CD14-positive monocyte (primary cell): ENCODE results near the gene HS3ST4. TPM values are rescaled to one million over a fixed set of nuclear protein-coding genes. Genes with fewer than 3 reads are reported as not detected.

Experiments used
- DNase-seq, 3 donors: peaks; one replicate each; pipeline ENCODE4 v3.0.0-alpha.2; 2011 to 2022
- H2AFZ ChIP-seq: 2 replicates; pipeline ENCODE4 v1.6.0; 2012; ENCODE audit warnings: mild to moderate bottlenecking, low read depth, low read length, inconsistent platforms; ENCODE audit not compliant: insufficient read depth, poor library complexity, severe bottlenecking
- H3K27ac ChIP-seq, 2 donors: 1 replicate in 1 of 2; 2 replicates in 1 of 2; pipeline ENCODE4 v1.5.1; 2012 to 2013; ENCODE audit warnings: low read length in 2 of 2, control low read depth in 1 of 2, inconsistent platforms in 1 of 2, low read depth in 1 of 2, mild to moderate bottlenecking in 1 of 2
- H3K27me3 ChIP-seq, 2 donors: one replicate each; pipeline versions ENCODE4 v1.6.0 to v1.6.1; 2011 to 2013; ENCODE audit warnings: low read length in 2 of 2; ENCODE audit not compliant: control insufficient read depth in 2 of 2, insufficient read depth in 2 of 2
- H3K36me3 ChIP-seq, 2 donors: replicated peaks in 1 of 2; 1 replicate in 1 of 2; 2 replicates in 1 of 2; pipeline versions ENCODE4 v1.5.1 to v1.6.1; 2012 to 2013; ENCODE audit warnings: low read length in 2 of 2, control low read depth in 1 of 2, inconsistent platforms in 1 of 2, mild to moderate bottlenecking in 1 of 2; ENCODE audit not compliant: insufficient read depth in 2 of 2, control insufficient read depth in 1 of 2
- H3K4me1 ChIP-seq, 2 donors: 1 replicate in 1 of 2; 2 replicates in 1 of 2; pipeline versions ENCODE4 v1.5.1 to v1.6.1; 2012 to 2013; ENCODE audit warnings: low read length in 2 of 2, control low read depth in 1 of 2, inconsistent platforms in 1 of 2, mild to moderate bottlenecking in 1 of 2, moderate library complexity in 1 of 2; ENCODE audit not compliant: insufficient read depth in 2 of 2, control insufficient read depth in 1 of 2
- H3K4me2 ChIP-seq: replicated peaks from 2 replicates; pipeline ENCODE3; 2012; ENCODE audit warnings: low read length, moderate library complexity, mild to moderate bottlenecking; ENCODE audit not compliant: poor library complexity, severe bottlenecking; ENCODE audit errors: extremely low read depth
- H3K4me3 ChIP-seq, 3 experiments: fragments of 200-600 bp in 1 of 3; sonication (generic) in 1 of 3; replicated peaks in 1 of 3; 1 replicate in 2 of 3; 2 replicates in 1 of 3; pipeline ENCODE4 v1.5.1; 2011 to 2013; ENCODE audit warnings: low read length in 3 of 3, mild to moderate bottlenecking in 3 of 3, control low read depth in 2 of 3, low read depth in 2 of 3, inconsistent platforms in 1 of 3, moderate library complexity in 1 of 3
- H3K79me2 ChIP-seq: 2 replicates; pipeline ENCODE4 v1.6.0; 2012; ENCODE audit warnings: mild to moderate bottlenecking, control low read depth, inconsistent platforms, low read length, moderate library complexity; ENCODE audit not compliant: insufficient read depth
- H3K9ac ChIP-seq: 2 replicates; pipeline ENCODE4 v1.6.0; 2017; ENCODE audit warnings: low read length, mild to moderate bottlenecking; ENCODE audit not compliant: insufficient read depth, poor library complexity, severe bottlenecking
- H3K9me3 ChIP-seq, 2 donors: replicated peaks in 1 of 2; 1 replicate in 1 of 2; 2 replicates in 1 of 2; pipeline versions ENCODE4 v1.5.1 to v1.6.1; 2012 to 2013; ENCODE audit warnings: low read length in 2 of 2, control low read depth in 1 of 2; ENCODE audit not compliant: control insufficient read depth in 1 of 2, insufficient read depth in 1 of 2
- H4K20me1 ChIP-seq: 2 replicates; pipeline ENCODE4 v1.6.0; 2012; ENCODE audit warnings: mild to moderate bottlenecking, low read length, control low read depth, moderate library complexity; ENCODE audit not compliant: insufficient read depth
- H3K27ac Mint-ChIP-seq, 7 donors: one replicate each; pipeline ENCODE4 v1.8.0; 2020; ENCODE audit warnings: mild to moderate bottlenecking in 7 of 7, mixed read lengths in 7 of 7, moderate library complexity in 6 of 7, inconsistent platforms in 2 of 7
- H3K27me3 Mint-ChIP-seq, 3 donors: one replicate each; pipeline ENCODE4 v1.8.0; 2021 to 2022; ENCODE audit warnings: low read depth in 3 of 3, mild to moderate bottlenecking in 3 of 3, mixed read lengths in 3 of 3, moderate library complexity in 3 of 3, inconsistent platforms in 1 of 3
- H3K36me3 Mint-ChIP-seq, 2 donors: one replicate each; pipeline ENCODE4 v1.8.0; 2020; ENCODE audit warnings: mixed read lengths in 2 of 2, inconsistent platforms in 1 of 2, mild to moderate bottlenecking in 1 of 2
- H3K4me1 Mint-ChIP-seq: one replicate; pipeline ENCODE4 v1.8.0; 2020; ENCODE audit warnings: mild to moderate bottlenecking, mixed read lengths
- H3K4me3 Mint-ChIP-seq, 2 donors: one replicate each; pipeline ENCODE4 v1.8.0; 2020; ENCODE audit warnings: mild to moderate bottlenecking in 2 of 2, mixed read lengths in 2 of 2, moderate library complexity in 1 of 2
- H3K9me3 Mint-ChIP-seq, 7 donors: one replicate each; pipeline ENCODE4 v1.8.0; 2020 to 2022; ENCODE audit warnings: mixed read lengths in 7 of 7, mild to moderate bottlenecking in 6 of 7, moderate library complexity in 6 of 7, inconsistent platforms in 2 of 7
- CTCF ChIP-seq: fragments of 200-600 bp; IDR thresholded peaks from one replicate; pipeline ENCODE4 v1.8.0; 2022; ENCODE audit warnings: antibody characterized with exemption, mild to moderate bottlenecking
- WGBS: methylation state at CpG from one replicate; pipeline ENCODE4 v1.1.5; 2013; ENCODE audit warnings: missing lambda C conversion rate; ENCODE audit not compliant: insufficient coverage; 5-methylcytosine and 5-hydroxymethylcytosine counted together
- intact Hi-C, 2 donors: fragments of 100-400 bp; cut with micrococcal nuclease; formaldehyde crosslinking; loops; one replicate each; pipeline versions ENCODE4 v1.15.0 to v1.15.1; 2023
- polyA plus RNA-seq, 3 donors: library from polyadenylated mRNA; depleted of rRNA in 1 of 3; unstranded in 2 of 3; stranded (reverse) in 1 of 3; fragments of 300-500 nt in 2 of 3; fragments of >200 nt in 1 of 3; fragmentation: Illumina TruSeq in 2 of 3; gene quantifications; 1 replicate in 2 of 3; 2 replicates in 1 of 3; pipeline ENCODE4 v1.2.3, GENCODE V29; 2012 to 2021

The HS3ST4 gene
- polyA plus RNA-seq, 3 donors, result not detected

GRCh38 chr16:26134588-26134987 is 442.8 kb downstream of the HS3ST4 start:
- no peak overlapping the region for H3K4me3 Mint-ChIP-seq
- H3K36me3 ChIP-seq, result no peaks in the 10 kb centered on the region
- H3K27ac Mint-ChIP-seq, result no peak overlapping the region
- no peak overlapping the region for H3K9ac ChIP-seq
- intact Hi-C loops, result no loop called here
- no peaks in the 10 kb centered on the region for H3K79me2 ChIP-seq
- no peak overlapping the region for H3K27ac ChIP-seq
- 60% methylated on average over 1 of the region's 2 CpGs for WGBS
- H3K9me3 ChIP-seq, result no peaks in the 10 kb centered on the region
- no peaks in the 10 kb centered on the region for H3K4me1 ChIP-seq
- no peak for TF ChIP-seq CTCF
- H3K4me3 ChIP-seq, result no peak overlapping the region
- H3K27me3 Mint-ChIP-seq, result no peaks in the 10 kb centered on the region
- no peaks in the 10 kb centered on the region for H3K36me3 Mint-ChIP-seq
- no peaks in the 10 kb centered on the region for H3K4me1 Mint-ChIP-seq
- no peak overlapping the region for H2AFZ ChIP-seq
- H4K20me1 ChIP-seq, result no peaks in the 10 kb centered on the region
- H3K27me3 ChIP-seq, result no peaks in the 10 kb centered on the region
- no peak for DNase-seq
- peaks cover 0 to 2% (median 0%) of the 10 kb centered on the region in 7 donors for H3K9me3 Mint-ChIP-seq
- no peak overlapping the region for H3K4me2 ChIP-seq

- no peak overlapping the region for H2AFZ ChIP-seq
- H3K9me3 ChIP-seq, result no peaks in the 10 kb centered on the region
- Mint-ChIP-seq H3K4me1 (no peaks in the 10 kb centered on the region), H3K4me3 (no peak overlapping the region), H3K9me3 (peaks cover 0 to 2% (median 0%) of the 10 kb centered on the region in 7 donors), H3K27me3 (no peaks in the 10 kb centered on the region), H3K27ac (no peak overlapping the region), H3K36me3 (no peaks in the 10 kb centered on the region)
- H3K9ac ChIP-seq, result no peak overlapping the region
- H3K36me3 ChIP-seq, result no peaks in the 10 kb centered on the region
- intact Hi-C loops, result no loop called here
- no peak for TF ChIP-seq CTCF
- no peaks in the 10 kb centered on the region for H4K20me1 ChIP-seq
- H3K27ac ChIP-seq, result no peak overlapping the region
- H3K79me2 ChIP-seq, result no peaks in the 10 kb centered on the region
- no peak overlapping the region for H3K4me2 ChIP-seq
- no CpG with 5 or more reads among the region's 2 CpGs for WGBS
- H3K27me3 ChIP-seq, result no peaks in the 10 kb centered on the region
- no peak overlapping the region for H3K4me3 ChIP-seq
- no peaks in the 10 kb centered on the region for H3K4me1 ChIP-seq
- DNase-seq, result no peak
Measured at GRCh38 chr16:26137956-26138355, 446.2 kb downstream of the HS3ST4 start.
